Esophagus squamous epithelium (tissue), 5 donors: ENCODE data around the gene SEC22B. TPM values are rescaled to one million over a fixed set of nuclear protein-coding genes. Genes with fewer than 3 reads are reported as not detected.
"Not testable (repeated sequence)": the region's sequence is repeated elsewhere in the genome, so short reads cannot be mapped to it uniquely, and the experiment has no call there.

ENCODE experiments used
- DNase-seq: peaks from one replicate; lab custom pipeline; 2025; lab: John Stamatoyannopoulos, UW
- H3K27ac ChIP-seq, 4 donors: fragments of 200-600 bp; sonication (generic); one replicate each; pipeline ENCODE4 v1.5.1; 2016 to 2019; ENCODE audit warnings: mild to moderate bottlenecking in 1 of 4
- H3K27me3 ChIP-seq, 4 donors: fragments of 200-600 bp; sonication (generic); 1 replicate in 3 of 4; 2 replicates in 1 of 4; pipeline versions ENCODE4 v1.5.1 to v1.6.0; 2017 to 2021; ENCODE audit warnings: antibody characterized with exemption in 1 of 4
- H3K36me3 ChIP-seq, 3 donors: fragments of 200-600 bp; sonication (generic); one replicate each; pipeline ENCODE4 v1.5.1; 2016 to 2019
- H3K4me1 ChIP-seq, 3 donors: fragments of 200-600 bp; sonication (generic); one replicate each; pipeline ENCODE4 v1.5.1; 2017 to 2019
- H3K4me3 ChIP-seq, 4 donors: fragments of 200-600 bp; sonication (generic); 1 replicate in 3 of 4; 2 replicates in 1 of 4; pipeline ENCODE4 v1.5.1; 2016 to 2019; ENCODE audit warnings: mild to moderate bottlenecking in 2 of 4, moderate library complexity in 1 of 4
- H3K9me3 ChIP-seq, 3 donors: fragments of 200-600 bp; sonication (generic); one replicate each; pipeline ENCODE4 v1.5.1; 2016 to 2019
- CTCF ChIP-seq, 6 experiments: fragments of 450-650 bp in 4 of 6; fragments of 200-600 bp in 2 of 6; sonication (generic) in 2 of 6; IDR thresholded peaks; one replicate each; pipeline ENCODE4 v1.5.1; 2016 to 2019; ENCODE audit warnings: antibody characterized with exemption in 6 of 6, mild to moderate bottlenecking in 4 of 6, moderate library complexity in 4 of 6
- WGBS, 2 donors: methylation state at CpG; one replicate each; pipeline ENCODE4 v1.1.5; 2018; 5-methylcytosine and 5-hydroxymethylcytosine counted together
- intact Hi-C: fragments of 100-400 bp; cut with DNase I; formaldehyde crosslinking; loops from one replicate; pipeline ENCODE4 v1.15.0; 2022
- total RNA-seq, 4 donors: library from RNA; depleted of rRNA; stranded (reverse); fragments of >200 nt; gene quantifications; one replicate each; pipeline ENCODE4 v1.1.0, GENCODE V29; 2016
- donor health status: DM: yes; HTN: yes; CAD: no.

SEC22B gene
- total RNA-seq, 4 donors from 2014 or later, result 9.4 to 20.0 (median 15.1) TPM

- DNase-seq, H3K4me1 ChIP-seq, intact Hi-C loops, H3K36me3 ChIP-seq, H3K27me3 ChIP-seq, H3K4me3 ChIP-seq, H3K27ac ChIP-seq, H3K9me3 ChIP-seq: not testable (repeated sequence)
- peak in 1 of 6 experiments; percentile 34 for TF ChIP-seq CTCF (IDR thresholded peaks at IDR 0.05)
- WGBS, 2 donors, result no CpG with 5 or more reads among the region's 1 CpG
Observed at GRCh38 chr1:120145806-120146205, 30.5 kb downstream of the SEC22B start.

GRCh38 chr1:120144626-120145025 is 31.7 kb downstream of the SEC22B start:
- H3K9me3 ChIP-seq, H3K27ac ChIP-seq, H3K4me3 ChIP-seq, H3K4me1 ChIP-seq, DNase-seq, H3K36me3 ChIP-seq, H3K27me3 ChIP-seq, intact Hi-C loops: not testable (repeated sequence)
- WGBS, 2 donors, result no CpG with 5 or more reads among the region's 1 CpG

GRCh38 chr1:120144169-120144568 is 32.2 kb downstream of the SEC22B start:
- H3K4me3 ChIP-seq, H3K27ac ChIP-seq, H3K36me3 ChIP-seq, H3K4me1 ChIP-seq, H3K9me3 ChIP-seq, DNase-seq, H3K27me3 ChIP-seq, intact Hi-C loops: not testable (repeated sequence)
- WGBS, 2 donors, result 86 to 98% methylated on average over 2 of the region's 2 CpGs

GRCh38 chr1:120143334-120143733 is 33.0 kb downstream of the SEC22B start:
- intact Hi-C loops, H3K4me3 ChIP-seq, H3K9me3 ChIP-seq, H3K27me3 ChIP-seq, H3K36me3 ChIP-seq, H3K27ac ChIP-seq, DNase-seq, H3K4me1 ChIP-seq: not testable (repeated sequence)
- 65 to 67% methylated on average over 3 of the region's 3 CpGs for WGBS, 2 donors

GRCh38 chr1:120142512-120143263 is 33.6 kb downstream of the SEC22B start:
- intact Hi-C loops, H3K27me3 ChIP-seq, DNase-seq, H3K9me3 ChIP-seq, H3K4me1 ChIP-seq, H3K27ac ChIP-seq, H3K36me3 ChIP-seq, H3K4me3 ChIP-seq: not testable (repeated sequence)
- WGBS, 2 donors, result 50 to 64% methylated on average over 2 of the region's 14 CpGs

GRCh38 chr1:120141865-120142264 is 34.5 kb downstream of the SEC22B start:
- H3K4me1 ChIP-seq, H3K36me3 ChIP-seq, H3K9me3 ChIP-seq, intact Hi-C loops, H3K27ac ChIP-seq, H3K27me3 ChIP-seq, DNase-seq, H3K4me3 ChIP-seq: not testable (repeated sequence)

- H3K27me3 ChIP-seq, intact Hi-C loops, DNase-seq, H3K36me3 ChIP-seq, H3K9me3 ChIP-seq, H3K4me1 ChIP-seq, H3K4me3 ChIP-seq, H3K27ac ChIP-seq: not testable (repeated sequence)
- 63 to 90% methylated on average over 1 of the region's 1 CpG for WGBS, 2 donors
Observed at GRCh38 chr1:120140656-120141265, 35.6 kb downstream of the SEC22B start.

- DNase-seq, H3K4me1 ChIP-seq, H3K4me3 ChIP-seq, intact Hi-C loops, H3K36me3 ChIP-seq, H3K27me3 ChIP-seq, H3K27ac ChIP-seq, H3K9me3 ChIP-seq: not testable (repeated sequence)
- 60 to 100% methylated on average over 1 of the region's 1 CpG for WGBS, 2 donors
Observed at GRCh38 chr1:120136086-120136485, 40.2 kb downstream of the SEC22B start.

- H3K27ac ChIP-seq, H3K27me3 ChIP-seq, H3K4me3 ChIP-seq, H3K4me1 ChIP-seq, H3K36me3 ChIP-seq, H3K9me3 ChIP-seq, DNase-seq, intact Hi-C loops: not testable (repeated sequence)
Observed at GRCh38 chr1:120133928-120134325, 42.4 kb downstream of the SEC22B start.
